Hepatocyte (in vitro differentiated cells): ENCODE measurements around the gene KLHL30. TPM values are rescaled to one million over a fixed set of nuclear protein-coding genes. Genes with fewer than 3 reads are reported as not detected.

Source experiments
- DNase-seq: peaks from one replicate; pipeline ENCODE4 v3.0.0-alpha.2; 2016; ENCODE audit warnings: low spot score
- H2AFZ ChIP-seq: fragments of 200-600 bp; sonication (generic); 2 replicates; pipeline ENCODE4 v1.6.0; 2016; ENCODE audit warnings: antibody characterized with exemption, mild to moderate bottlenecking
- H3K27ac ChIP-seq: fragments of 200-600 bp; sonication (generic); 2 replicates; pipeline ENCODE4 v1.5.1; 2016; ENCODE audit warnings: mild to moderate bottlenecking
- H3K27me3 ChIP-seq: fragments of 200-600 bp; sonication (generic); 2 replicates; pipeline ENCODE4 v1.6.1; 2016
- H3K36me3 ChIP-seq: fragments of 200-600 bp; sonication (generic); replicated peaks from 2 replicates; pipeline ENCODE4 v1.5.1; 2016; ENCODE audit warnings: low read depth; ENCODE audit not compliant: insufficient read depth
- H3K4me1 ChIP-seq: fragments of 200-600 bp; sonication (generic); 2 replicates; pipeline ENCODE4 v1.5.1; 2016; ENCODE audit warnings: mild to moderate bottlenecking, moderate library complexity; ENCODE audit not compliant: insufficient read depth
- H3K4me2 ChIP-seq: fragments of 200-600 bp; sonication (generic); 2 replicates; pipeline ENCODE4 v1.6.0; 2016
- H3K4me3 ChIP-seq: fragments of 200-600 bp; sonication (generic); 2 replicates; pipeline ENCODE4 v1.5.1; 2016; ENCODE audit warnings: mild to moderate bottlenecking
- H3K79me2 ChIP-seq: fragments of 200-600 bp; sonication (generic); 2 replicates; pipeline ENCODE4 v1.6.0; 2017; ENCODE audit warnings: mild to moderate bottlenecking
- H3K9me2 ChIP-seq: fragments of 200-600 bp; sonication (generic); replicated peaks from 2 replicates; pipeline ENCODE4 v1.6.0; 2017; ENCODE audit warnings: mild to moderate bottlenecking; ENCODE audit not compliant: insufficient read depth
- H3K9me3 ChIP-seq: fragments of 200-600 bp; sonication (generic); 2 replicates; pipeline ENCODE4 v1.5.1; 2016; ENCODE audit warnings: low read depth, mild to moderate bottlenecking
- H4K20me1 ChIP-seq: fragments of 200-600 bp; sonication (generic); 2 replicates; pipeline ENCODE4 v1.6.0; 2016; ENCODE audit warnings: mild to moderate bottlenecking; ENCODE audit not compliant: insufficient read depth, poor library complexity, severe bottlenecking
- EZH2 ChIP-seq: fragments of 200-600 bp; sonication (generic); IDR thresholded peaks from 2 replicates; pipeline ENCODE4 v1.6.1; 2016; ENCODE audit warnings: antibody characterized with exemption, mild to moderate bottlenecking, borderline replicate concordance
- EZH2phosphoT487 ChIP-seq: fragments of 200-600 bp; sonication (generic); IDR thresholded peaks from one replicate; pipeline ENCODE4 v1.6.1; 2018; ENCODE audit warnings: antibody characterized with exemption, mild to moderate bottlenecking, low read depth, moderate library complexity; ENCODE audit not compliant: unreplicated experiment, severe bottlenecking
- WGBS: methylation state at CpG from one replicate; pipeline ENCODE4 v1.1.6; 2016; ENCODE audit warnings: low lambda C conversion rate; ENCODE audit errors: missing lambda C conversion rate; 5-methylcytosine and 5-hydroxymethylcytosine counted together
- polyA plus RNA-seq: library from polyadenylated mRNA; unstranded; fragments of >200 nt; fragmentation: Nextera tagmentation; extraction: Ambion mirVana; gene quantifications from 2 replicates; pipeline ENCODE4 v1.2.1, GENCODE V29; 2016
- total RNA-seq: library from RNA; depleted of rRNA; stranded (reverse); fragments of >200 nt; gene quantifications from 2 replicates; pipeline ENCODE4 v1.2.3, GENCODE V29; 2014
- TF ChIP-seq, protein P1 (sequence below): fragments of 200-600 bp; sonication (generic); IDR thresholded peaks from 2 replicates; pipeline ENCODE4 v1.5.1; 2016; ENCODE audit warnings: antibody characterized with exemption, mild to moderate bottlenecking; ENCODE audit not compliant: poor library complexity

KLHL30 gene
- total and polyA plus RNA-seq, 2 experiments from 2014 or later = 0.15 TPM; not detected in 1

DNA sequence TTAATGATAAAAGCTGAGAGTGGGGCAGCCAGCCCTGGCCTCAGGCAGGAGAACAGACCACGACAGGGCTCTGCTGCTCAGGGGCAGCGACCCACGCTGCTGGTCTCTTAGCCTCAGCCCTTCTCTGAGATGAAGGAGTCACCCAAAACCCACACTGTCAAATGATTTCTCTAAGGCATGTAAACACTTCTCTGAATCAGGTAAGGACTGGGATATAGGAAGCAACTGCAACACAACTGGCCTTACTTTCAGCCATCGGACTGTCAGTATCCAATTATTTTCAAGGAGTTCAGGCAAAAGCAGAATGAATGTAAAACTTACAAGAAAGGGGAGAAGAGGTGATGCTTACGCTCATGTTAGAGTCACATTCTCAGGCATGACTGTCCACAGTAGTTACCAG, 42.1 kb downstream of the KLHL30 start:
- H3K4me1 ChIP-seq = no peaks in the 10 kb centered on the region
- no peaks in the 10 kb centered on the region for H3K79me2 ChIP-seq
- TF ChIP-seq EZH2 (no peak), EZH2phosphoT487 (no peak)
- TF ChIP-seq, protein P1, sequence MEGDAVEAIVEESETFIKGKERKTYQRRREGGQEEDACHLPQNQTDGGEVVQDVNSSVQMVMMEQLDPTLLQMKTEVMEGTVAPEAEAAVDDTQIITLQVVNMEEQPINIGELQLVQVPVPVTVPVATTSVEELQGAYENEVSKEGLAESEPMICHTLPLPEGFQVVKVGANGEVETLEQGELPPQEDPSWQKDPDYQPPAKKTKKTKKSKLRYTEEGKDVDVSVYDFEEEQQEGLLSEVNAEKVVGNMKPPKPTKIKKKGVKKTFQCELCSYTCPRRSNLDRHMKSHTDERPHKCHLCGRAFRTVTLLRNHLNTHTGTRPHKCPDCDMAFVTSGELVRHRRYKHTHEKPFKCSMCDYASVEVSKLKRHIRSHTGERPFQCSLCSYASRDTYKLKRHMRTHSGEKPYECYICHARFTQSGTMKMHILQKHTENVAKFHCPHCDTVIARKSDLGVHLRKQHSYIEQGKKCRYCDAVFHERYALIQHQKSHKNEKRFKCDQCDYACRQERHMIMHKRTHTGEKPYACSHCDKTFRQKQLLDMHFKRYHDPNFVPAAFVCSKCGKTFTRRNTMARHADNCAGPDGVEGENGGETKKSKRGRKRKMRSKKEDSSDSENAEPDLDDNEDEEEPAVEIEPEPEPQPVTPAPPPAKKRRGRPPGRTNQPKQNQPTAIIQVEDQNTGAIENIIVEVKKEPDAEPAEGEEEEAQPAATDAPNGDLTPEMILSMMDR = no peak
- 90% methylated on average over 5 of the region's 5 CpGs for WGBS
- H3K36me3 ChIP-seq = no peaks in the 10 kb centered on the region
- H3K27me3 ChIP-seq = no peaks in the 10 kb centered on the region
- no peak for DNase-seq
- H3K9me3 ChIP-seq = no peaks in the 10 kb centered on the region
- H4K20me1 ChIP-seq = no peaks in the 10 kb centered on the region
- no peak overlapping the region for H2AFZ ChIP-seq
- no peak overlapping the region for H3K4me2 ChIP-seq
- no peaks in the 10 kb centered on the region for H3K9me2 ChIP-seq
- no peak overlapping the region for H3K4me3 ChIP-seq
- no peak overlapping the region for H3K27ac ChIP-seq

DNA sequence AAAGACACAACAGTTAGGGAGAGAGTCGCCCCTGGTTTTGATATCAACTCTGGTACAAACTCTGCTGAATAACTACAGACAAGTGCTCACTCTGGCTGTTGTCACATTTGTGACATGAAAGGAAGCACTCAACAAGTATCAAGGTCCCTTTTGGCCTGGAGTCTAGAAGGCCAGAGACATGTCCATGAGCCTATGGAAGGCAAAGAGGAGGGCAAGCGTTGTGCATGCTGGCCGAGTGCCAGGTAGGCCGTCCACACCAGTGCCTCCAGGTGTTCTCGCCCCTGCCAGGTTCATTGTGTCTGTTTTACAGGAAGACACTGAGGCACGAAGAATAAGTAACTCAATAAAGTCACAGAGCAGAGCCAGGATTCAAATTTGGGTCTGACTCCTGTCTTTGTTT, 43.9 kb downstream of the KLHL30 start:
- H3K79me2 ChIP-seq = no peaks in the 10 kb centered on the region
- H3K4me1 ChIP-seq = no peaks in the 10 kb centered on the region
- H3K9me2 ChIP-seq = no peaks in the 10 kb centered on the region
- no peaks in the 10 kb centered on the region for H3K36me3 ChIP-seq
- H3K4me2 ChIP-seq = no peak overlapping the region
- no peak overlapping the region for H3K4me3 ChIP-seq
- DNase-seq = no peak
- H4K20me1 ChIP-seq = no peaks in the 10 kb centered on the region
- H2AFZ ChIP-seq = no peak overlapping the region
- TF ChIP-seq, protein P1 = no peak
- TF ChIP-seq EZH2 (no peak), EZH2phosphoT487 (no peak)
- 93% methylated on average over 6 of the region's 6 CpGs for WGBS
- no peaks in the 10 kb centered on the region for H3K9me3 ChIP-seq
- H3K27me3 ChIP-seq = no peaks in the 10 kb centered on the region
- no peak overlapping the region for H3K27ac ChIP-seq

DNA sequence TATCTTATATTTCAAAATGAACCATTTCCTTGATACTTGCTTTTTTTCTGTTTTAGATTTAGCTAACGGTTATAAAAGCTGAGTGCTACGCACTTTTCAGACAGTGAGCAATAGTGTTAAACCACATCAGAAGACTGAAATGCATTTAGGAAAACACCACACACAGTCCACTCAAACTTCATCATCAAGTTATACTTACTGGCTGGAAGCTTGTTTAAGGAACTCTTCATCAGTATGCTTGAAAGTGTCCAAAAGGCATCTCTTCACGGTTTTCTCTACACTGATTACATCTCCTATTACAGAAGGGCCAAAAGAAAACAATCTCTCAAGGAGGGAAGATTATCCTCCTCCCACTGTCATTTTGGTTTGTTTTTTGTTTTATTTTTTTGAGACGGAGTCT, 45.4 kb downstream of the KLHL30 start:
- H3K27ac ChIP-seq = no peak overlapping the region
- DNase-seq = no peak
- TF ChIP-seq EZH2phosphoT487 (no peak), EZH2 (no peak)
- TF ChIP-seq, protein P1 = no peak
- WGBS = 88% methylated on average over 4 of the region's 4 CpGs
- no peak overlapping the region for H2AFZ ChIP-seq
- no peaks in the 10 kb centered on the region for H3K27me3 ChIP-seq
- H3K9me2 ChIP-seq = no peaks in the 10 kb centered on the region
- H3K79me2 ChIP-seq = no peaks in the 10 kb centered on the region
- no peak overlapping the region for H3K4me3 ChIP-seq
- H4K20me1 ChIP-seq = no peaks in the 10 kb centered on the region
- H3K4me1 ChIP-seq = no peaks in the 10 kb centered on the region
- no peaks in the 10 kb centered on the region for H3K9me3 ChIP-seq
- H3K36me3 ChIP-seq = no peaks in the 10 kb centered on the region
- H3K4me2 ChIP-seq = no peak overlapping the region
